AG09319 (cell line): ENCODE results near the gene ACACA.

Source experiments
- DNase-seq: peaks from one replicate; pipeline ENCODE4 v3.0.0-alpha.2; 2010; ENCODE audit warnings: low read depth; ENCODE audit errors: extremely low read depth
- TF ChIP-seq, protein P1 (sequence below): IDR thresholded peaks from 2 replicates; pipeline ENCODE4 v1.5.1; 2011; ENCODE audit warnings: low read depth, mild to moderate bottlenecking, inconsistent platforms, low read length, moderate library complexity

ACACA gene

DNA sequence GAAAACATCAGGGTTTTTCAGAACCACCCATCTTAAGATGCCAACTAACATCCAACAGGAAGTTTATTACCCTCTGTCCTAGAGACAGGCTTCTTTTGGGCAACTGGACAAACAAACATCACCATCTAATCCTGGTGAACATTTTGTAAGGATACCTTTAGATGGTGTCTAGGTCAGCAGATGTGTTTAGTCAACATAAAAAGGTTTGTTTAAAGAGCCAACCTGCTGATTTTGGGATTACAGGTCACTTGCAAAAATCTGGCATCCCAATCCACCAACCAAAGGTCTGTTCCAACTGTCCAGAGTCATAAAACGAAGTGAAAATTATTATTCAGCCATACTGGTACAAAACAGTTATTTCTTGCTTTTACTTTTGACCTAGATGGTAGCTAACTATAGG is 176.0 kb downstream of the ACACA start:
- TF ChIP-seq, protein P1, sequence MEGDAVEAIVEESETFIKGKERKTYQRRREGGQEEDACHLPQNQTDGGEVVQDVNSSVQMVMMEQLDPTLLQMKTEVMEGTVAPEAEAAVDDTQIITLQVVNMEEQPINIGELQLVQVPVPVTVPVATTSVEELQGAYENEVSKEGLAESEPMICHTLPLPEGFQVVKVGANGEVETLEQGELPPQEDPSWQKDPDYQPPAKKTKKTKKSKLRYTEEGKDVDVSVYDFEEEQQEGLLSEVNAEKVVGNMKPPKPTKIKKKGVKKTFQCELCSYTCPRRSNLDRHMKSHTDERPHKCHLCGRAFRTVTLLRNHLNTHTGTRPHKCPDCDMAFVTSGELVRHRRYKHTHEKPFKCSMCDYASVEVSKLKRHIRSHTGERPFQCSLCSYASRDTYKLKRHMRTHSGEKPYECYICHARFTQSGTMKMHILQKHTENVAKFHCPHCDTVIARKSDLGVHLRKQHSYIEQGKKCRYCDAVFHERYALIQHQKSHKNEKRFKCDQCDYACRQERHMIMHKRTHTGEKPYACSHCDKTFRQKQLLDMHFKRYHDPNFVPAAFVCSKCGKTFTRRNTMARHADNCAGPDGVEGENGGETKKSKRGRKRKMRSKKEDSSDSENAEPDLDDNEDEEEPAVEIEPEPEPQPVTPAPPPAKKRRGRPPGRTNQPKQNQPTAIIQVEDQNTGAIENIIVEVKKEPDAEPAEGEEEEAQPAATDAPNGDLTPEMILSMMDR, result no peak
- no peak for DNase-seq

DNA sequence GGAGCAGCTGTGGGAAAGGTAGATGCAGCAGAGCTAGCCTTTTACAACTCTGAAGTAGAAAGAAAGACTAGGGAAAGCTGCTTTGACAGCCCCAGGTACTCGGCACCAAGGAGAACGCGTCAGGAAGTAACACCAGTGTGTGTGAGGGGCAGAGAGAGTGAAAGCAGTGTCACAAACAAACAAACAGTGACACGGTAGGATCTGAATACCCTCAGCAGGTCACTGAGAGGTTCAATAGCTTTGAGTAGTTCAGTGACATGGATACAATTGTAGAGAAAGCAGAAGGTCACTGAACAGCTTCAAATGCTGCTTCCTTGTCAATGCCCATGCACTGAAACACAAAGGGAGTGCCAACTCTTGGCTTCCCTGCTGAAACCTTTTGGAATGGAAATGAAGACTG is 181.2 kb downstream of the ACACA start:
- TF ChIP-seq, protein P1, result no peak
- DNase-seq, result no peak

DNA sequence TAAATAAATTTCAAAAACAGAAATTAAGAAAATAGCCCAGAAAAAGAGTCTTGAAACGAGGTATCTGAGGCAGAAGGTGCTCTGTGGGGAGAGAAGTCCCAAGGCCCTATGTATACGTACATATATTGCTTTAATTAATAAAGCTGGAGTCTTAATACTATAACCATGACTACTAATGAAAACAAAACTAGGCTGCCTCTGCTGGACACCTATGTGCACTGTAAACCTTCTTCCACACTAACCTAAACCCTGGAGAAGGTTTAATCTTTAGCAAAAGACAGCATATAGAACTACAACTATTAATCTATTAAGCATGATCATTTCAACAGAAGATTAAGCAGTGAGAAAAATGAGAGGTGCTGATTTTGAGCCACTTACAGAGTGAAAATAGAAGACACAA is 184.8 kb downstream of the ACACA start:
- TF ChIP-seq, protein P1, result no peak
- DNase-seq, result no peak

DNA sequence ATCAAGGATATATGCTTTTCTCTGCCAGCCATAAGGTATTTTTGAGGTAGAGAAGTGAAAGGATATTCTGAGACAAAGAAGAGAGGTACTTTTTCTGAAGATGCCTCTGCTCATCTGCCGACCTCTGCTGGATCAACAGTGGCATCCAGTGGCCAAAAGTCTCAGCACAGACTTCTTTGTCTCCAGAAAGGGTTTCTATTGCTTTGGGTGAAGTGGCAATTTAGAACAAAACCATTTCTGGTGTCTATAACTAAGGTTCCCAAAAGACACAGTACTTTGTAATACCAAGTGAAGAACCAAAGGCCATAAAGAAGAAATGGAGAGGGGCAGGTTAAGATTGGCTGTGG is 186.1 kb downstream of the ACACA start:
- TF ChIP-seq, protein P1, result peak; percentile 59
- DNase-seq, result no peak

DNA sequence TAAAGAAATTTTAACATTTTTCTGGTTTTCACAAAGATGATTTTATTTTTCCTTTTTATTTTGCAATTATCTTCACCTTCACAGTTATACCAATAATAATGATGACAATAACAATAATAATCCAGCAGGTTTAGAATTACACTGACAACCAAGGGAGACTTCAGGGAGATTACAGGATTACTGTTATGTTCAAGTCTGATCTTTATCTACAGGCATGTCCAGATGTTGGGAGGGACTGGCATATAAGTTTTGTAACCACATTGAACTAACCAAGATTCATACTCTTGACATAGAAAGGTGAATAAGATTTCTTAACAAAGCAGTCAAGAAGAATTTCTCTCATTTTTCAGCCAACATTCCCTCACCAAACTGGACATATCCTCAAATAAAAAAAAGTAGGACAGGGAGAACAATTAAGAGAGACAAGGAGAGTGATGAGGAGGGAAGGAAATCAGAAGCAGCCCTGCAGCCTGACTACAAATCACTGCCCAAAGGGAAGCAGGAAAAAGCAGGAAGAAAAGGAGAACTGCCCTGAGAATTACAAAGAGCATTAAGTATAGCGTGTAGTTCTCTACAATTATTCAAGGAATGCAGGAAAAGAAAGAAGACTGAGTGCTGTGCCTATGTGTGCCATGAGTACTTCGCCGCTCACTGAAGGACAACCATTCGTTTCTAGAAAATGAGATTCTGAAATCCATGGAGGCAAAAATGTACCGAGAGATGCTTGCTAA is 186.6 kb downstream of the ACACA start:
- no peak for DNase-seq
- TF ChIP-seq, protein P1, result no peak

DNA sequence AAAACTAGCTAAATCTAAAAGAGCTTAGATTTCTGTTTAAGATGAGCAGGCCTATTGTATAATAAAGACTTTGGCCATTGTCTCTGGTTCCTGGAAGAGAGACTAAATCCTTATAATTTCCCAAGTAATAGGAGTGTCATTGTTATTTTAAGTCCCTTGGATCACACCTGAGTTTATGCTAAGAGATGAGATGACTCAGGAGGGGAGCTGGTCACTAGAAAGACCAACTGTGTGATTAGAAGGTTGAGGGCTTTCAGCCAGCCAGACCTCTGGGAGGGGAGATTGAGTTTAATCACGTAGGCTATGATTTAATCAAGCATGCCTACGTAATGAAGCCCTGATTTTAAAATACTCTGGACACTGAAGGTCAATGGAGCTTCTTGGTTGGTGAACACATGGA is 187.8 kb downstream of the ACACA start:
- TF ChIP-seq, protein P1, result no peak
- no peak for DNase-seq

DNA sequence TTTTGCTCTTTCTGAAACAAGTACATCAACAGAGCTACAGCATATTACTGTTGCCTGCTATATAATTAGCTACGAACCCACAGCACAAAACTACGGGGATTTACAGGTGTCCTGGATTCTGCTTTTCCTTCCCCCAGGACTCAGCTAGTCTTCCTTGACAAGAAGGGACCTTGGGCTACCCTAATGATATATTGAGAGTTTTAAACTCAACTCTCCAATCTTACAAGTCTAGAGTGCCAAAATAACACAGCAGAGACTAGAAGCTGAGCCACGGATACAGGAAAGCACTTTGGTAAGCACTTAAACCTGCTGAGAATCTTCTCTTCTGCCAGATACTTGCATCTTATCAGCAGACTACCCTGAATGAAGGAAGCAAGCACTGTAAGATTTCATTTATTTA is 192.2 kb downstream of the ACACA start:
- DNase-seq, result no peak
- TF ChIP-seq, protein P1, result no peak
